ENCODE data around the gene ZNF613.
"Not testable (repeated sequence)": the region's sequence is repeated elsewhere in the genome, so short reads cannot be mapped to it uniquely, and the experiment has no call there.

- not testable (repeated sequence) for TF ChIP-seq CTCF, POLR2A (IDR thresholded peaks at IDR 0.05)
These were observed 48.5 kb downstream of the ZNF613 start for GRCh38 chr19:51975787-51976186.
